Esophagus muscularis mucosa (tissue), 4 donors: ENCODE measurements around the gene MAST3. TPM values are rescaled to one million over a fixed set of nuclear protein-coding genes. Genes with fewer than 3 reads are reported as not detected.

Source experiments
- DNase-seq: peaks from one replicate; pipeline ENCODE4 v3.0.0-alpha.2; 2017; ENCODE audit errors: extremely low spot score
- H3K27ac ChIP-seq, 4 donors: fragments of 200-600 bp; sonication (generic); replicated peaks in 1 of 4; 1 replicate in 3 of 4; 2 replicates in 1 of 4; pipeline ENCODE4 v1.5.1; 2016 to 2019; ENCODE audit warnings: mild to moderate bottlenecking in 1 of 4
- H3K27me3 ChIP-seq, 4 donors: fragments of 200-600 bp; sonication (generic); one replicate each; pipeline versions ENCODE4 v1.5.1 to v1.6.0; 2016 to 2019
- H3K36me3 ChIP-seq, 4 donors: fragments of 200-600 bp; sonication (generic); one replicate each; pipeline ENCODE4 v1.5.1; 2016 to 2019
- H3K4me1 ChIP-seq, 4 donors: fragments of 200-600 bp; sonication (generic); one replicate each; pipeline ENCODE4 v1.5.1; 2016 to 2019
- H3K4me3 ChIP-seq, 4 donors: fragments of 200-600 bp; sonication (generic); 1 replicate in 2 of 4; 2 replicates in 2 of 4; pipeline ENCODE4 v1.5.1; 2016 to 2019; ENCODE audit warnings: mild to moderate bottlenecking in 4 of 4, moderate library complexity in 1 of 4
- H3K9me3 ChIP-seq, 4 donors: fragments of 200-600 bp; sonication (generic); 1 replicate in 3 of 4; 2 replicates in 1 of 4; pipeline ENCODE4 v1.5.1; 2016 to 2019
- EP300 ChIP-seq: sonication (generic); formaldehyde crosslinking; IDR thresholded peaks from one replicate; pipeline ENCODE4 v1.6.1; 2017; ENCODE audit warnings: antibody characterized with exemption
- POLR2A ChIP-seq: fragments of 450-650 bp; IDR thresholded peaks from one replicate; pipeline ENCODE4 v1.6.1; 2017; ENCODE audit warnings: antibody characterized with exemption, moderate library complexity, mild to moderate bottlenecking, low read depth
- POLR2AphosphoS5 ChIP-seq, 2 donors: sonication (generic); formaldehyde crosslinking; IDR thresholded peaks; one replicate each; pipeline ENCODE4 v1.6.1; 2017; ENCODE audit warnings: antibody characterized with exemption in 2 of 2
- WGBS: methylation state at CpG from one replicate; pipeline ENCODE4 v1.1.5; 2018; 5-methylcytosine and 5-hydroxymethylcytosine counted together
- intact Hi-C: fragments of 100-400 bp; cut with DNase I; formaldehyde crosslinking; loops from one replicate; pipeline ENCODE4 v1.15.1; 2023
- total RNA-seq, 4 donors: library from RNA; depleted of rRNA; stranded (reverse); fragments of >200 nt; gene quantifications; one replicate each; pipeline versions ENCODE4 v1.1.0 to v1.2.1, GENCODE V29; 2016
- TF ChIP-seq, protein P1 (sequence below), 3 experiments: fragments of 200-600 bp in 2 of 3; fragments of 450-650 bp in 1 of 3; sonication (generic) in 2 of 3; IDR thresholded peaks; one replicate each; pipeline ENCODE4 v1.5.1; 2017 to 2019; ENCODE audit warnings: antibody characterized with exemption in 3 of 3, mild to moderate bottlenecking in 2 of 3, moderate library complexity in 1 of 3

Gene MAST3
- total RNA-seq, 4 donors from 2014 or later: 5.0 to 8.5 (median 6.4) TPM

DNA sequence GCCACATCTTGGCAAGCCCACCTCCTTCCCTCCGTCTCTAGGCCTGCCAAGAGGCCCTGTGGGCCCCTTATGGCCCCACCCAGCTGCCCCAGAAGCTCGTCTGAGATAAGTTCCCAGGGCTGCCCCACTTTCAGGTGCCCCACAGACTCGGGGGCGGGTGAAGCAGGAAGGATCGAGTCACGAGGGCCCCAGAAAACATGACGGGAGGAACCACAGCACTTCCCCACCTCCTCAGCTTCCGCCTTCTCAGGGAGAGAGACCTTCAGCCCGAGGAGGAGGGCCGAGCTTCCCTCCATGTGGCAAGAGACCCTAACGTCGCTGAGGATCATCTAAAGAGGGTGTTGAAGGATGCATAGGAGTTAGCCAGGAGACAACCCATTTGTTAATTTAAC, 6.4 kb upstream of the MAST3 start:
- TF ChIP-seq EP300 (no peak), POLR2AphosphoS5 (IDR thresholded peaks at IDR 0.05) (peak in 1 of 2 donors; percentile 23), POLR2A (no peak)
- intact Hi-C loops: no loop called here
- Histone ChIP-seq H3K4me1 (peaks cover 0 to 19% (median 5%) of the 10 kb centered on the region in 4 donors), H3K27me3 (no peaks in the 10 kb centered on the region), H3K4me3 (no peak overlapping the region), H3K36me3 (no peaks in the 10 kb centered on the region), H3K27ac (peak overlapping the region in 2 of 4 donors; percentile 28 to 39), H3K9me3 (no peaks in the 10 kb centered on the region)
- WGBS: 71% methylated on average over 11 of the region's 12 CpGs
- DNase-seq: no peak

DNA sequence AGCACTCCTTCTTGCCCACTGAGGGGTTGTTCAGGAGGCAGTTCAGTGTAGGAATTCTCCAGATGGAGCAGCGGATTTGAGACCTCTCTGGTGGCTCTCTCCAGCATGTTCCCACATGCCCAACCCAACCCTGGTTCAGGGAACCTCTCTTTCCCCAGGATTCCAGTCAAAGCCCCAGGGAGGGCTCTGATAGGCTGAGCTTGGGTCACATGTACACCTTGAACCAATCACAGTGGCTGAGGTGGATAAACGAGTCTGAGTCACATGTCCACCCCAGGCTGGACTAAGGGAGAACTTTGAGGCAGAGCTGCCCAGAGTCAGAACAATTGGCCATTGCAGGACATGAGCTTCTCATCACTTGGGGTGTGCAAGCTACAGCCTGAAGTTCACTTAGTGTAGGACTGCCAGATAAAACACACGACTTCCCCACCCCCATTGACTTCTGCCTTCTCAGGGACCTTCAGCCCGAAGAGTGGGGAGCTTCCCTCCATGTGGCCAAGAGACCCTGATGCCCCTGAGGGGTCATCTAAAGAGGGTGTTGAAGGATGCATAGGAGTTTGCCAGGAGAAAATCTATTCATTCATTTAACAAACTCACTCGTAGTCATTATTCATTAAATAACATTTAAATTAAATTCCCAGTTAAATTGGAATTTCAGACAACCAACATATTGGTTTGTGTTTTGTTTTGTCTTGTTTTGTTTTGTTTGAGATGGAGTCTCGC, 4.0 kb upstream of the MAST3 start:
- Histone ChIP-seq H3K9me3 (no peaks in the 10 kb centered on the region), H3K27me3 (peaks cover 0 to 16% (median 5%) of the 10 kb centered on the region in 4 donors), H3K36me3 (no peaks in the 10 kb centered on the region), H3K4me3 (no peak overlapping the region), H3K27ac (no peak overlapping the region), H3K4me1 (peaks cover 9 to 32% (median 18%) of the 10 kb centered on the region in 4 donors)
- TF ChIP-seq, protein P1, sequence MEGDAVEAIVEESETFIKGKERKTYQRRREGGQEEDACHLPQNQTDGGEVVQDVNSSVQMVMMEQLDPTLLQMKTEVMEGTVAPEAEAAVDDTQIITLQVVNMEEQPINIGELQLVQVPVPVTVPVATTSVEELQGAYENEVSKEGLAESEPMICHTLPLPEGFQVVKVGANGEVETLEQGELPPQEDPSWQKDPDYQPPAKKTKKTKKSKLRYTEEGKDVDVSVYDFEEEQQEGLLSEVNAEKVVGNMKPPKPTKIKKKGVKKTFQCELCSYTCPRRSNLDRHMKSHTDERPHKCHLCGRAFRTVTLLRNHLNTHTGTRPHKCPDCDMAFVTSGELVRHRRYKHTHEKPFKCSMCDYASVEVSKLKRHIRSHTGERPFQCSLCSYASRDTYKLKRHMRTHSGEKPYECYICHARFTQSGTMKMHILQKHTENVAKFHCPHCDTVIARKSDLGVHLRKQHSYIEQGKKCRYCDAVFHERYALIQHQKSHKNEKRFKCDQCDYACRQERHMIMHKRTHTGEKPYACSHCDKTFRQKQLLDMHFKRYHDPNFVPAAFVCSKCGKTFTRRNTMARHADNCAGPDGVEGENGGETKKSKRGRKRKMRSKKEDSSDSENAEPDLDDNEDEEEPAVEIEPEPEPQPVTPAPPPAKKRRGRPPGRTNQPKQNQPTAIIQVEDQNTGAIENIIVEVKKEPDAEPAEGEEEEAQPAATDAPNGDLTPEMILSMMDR (IDR thresholded peaks at IDR 0.05): no peak
- TF ChIP-seq POLR2AphosphoS5 (IDR thresholded peaks at IDR 0.05) (no peak), EP300 (no peak), POLR2A (no peak)
- intact Hi-C loops: no loop called here
- DNase-seq: no peak
- WGBS: 71% methylated on average over 6 of the region's 6 CpGs

DNA sequence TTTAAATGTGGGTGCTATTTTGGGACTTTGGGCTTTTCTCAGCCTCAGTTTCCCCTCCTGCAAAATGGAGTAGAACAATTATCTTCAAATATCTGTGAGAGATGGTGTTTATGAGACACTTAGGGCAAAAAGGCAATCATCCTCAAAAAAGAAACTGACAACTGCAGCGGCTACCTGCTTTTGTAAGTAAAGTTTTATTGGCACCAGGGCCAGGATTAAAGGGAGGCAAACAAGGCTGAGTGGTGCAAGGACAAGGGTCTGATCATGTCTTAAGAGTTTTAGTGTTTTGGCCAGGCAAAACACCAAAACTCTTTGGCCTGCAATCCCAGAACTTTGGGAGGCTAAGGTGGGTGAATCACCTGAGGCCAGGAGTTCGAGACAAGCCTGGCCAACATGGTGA, 1.3 kb upstream of the MAST3 start:
- Histone ChIP-seq H3K36me3 (no peaks in the 10 kb centered on the region), H3K4me1 (peaks cover 16 to 29% (median 23%) of the 10 kb centered on the region in 4 donors), H3K4me3 (no peak overlapping the region), H3K27ac (no peak overlapping the region), H3K9me3 (no peaks in the 10 kb centered on the region), H3K27me3 (peaks cover 0 to 42% (median 21%) of the 10 kb centered on the region in 4 donors)
- DNase-seq: no peak
- intact Hi-C loops: no loop called here
- TF ChIP-seq POLR2AphosphoS5 (IDR thresholded peaks at IDR 0.05): no peak
- TF ChIP-seq EP300: no peak
- no peak for TF ChIP-seq POLR2A
- TF ChIP-seq, protein P1 (IDR thresholded peaks at IDR 0.05): no peak
- WGBS: 97% methylated on average over 2 of the region's 2 CpGs

DNA sequence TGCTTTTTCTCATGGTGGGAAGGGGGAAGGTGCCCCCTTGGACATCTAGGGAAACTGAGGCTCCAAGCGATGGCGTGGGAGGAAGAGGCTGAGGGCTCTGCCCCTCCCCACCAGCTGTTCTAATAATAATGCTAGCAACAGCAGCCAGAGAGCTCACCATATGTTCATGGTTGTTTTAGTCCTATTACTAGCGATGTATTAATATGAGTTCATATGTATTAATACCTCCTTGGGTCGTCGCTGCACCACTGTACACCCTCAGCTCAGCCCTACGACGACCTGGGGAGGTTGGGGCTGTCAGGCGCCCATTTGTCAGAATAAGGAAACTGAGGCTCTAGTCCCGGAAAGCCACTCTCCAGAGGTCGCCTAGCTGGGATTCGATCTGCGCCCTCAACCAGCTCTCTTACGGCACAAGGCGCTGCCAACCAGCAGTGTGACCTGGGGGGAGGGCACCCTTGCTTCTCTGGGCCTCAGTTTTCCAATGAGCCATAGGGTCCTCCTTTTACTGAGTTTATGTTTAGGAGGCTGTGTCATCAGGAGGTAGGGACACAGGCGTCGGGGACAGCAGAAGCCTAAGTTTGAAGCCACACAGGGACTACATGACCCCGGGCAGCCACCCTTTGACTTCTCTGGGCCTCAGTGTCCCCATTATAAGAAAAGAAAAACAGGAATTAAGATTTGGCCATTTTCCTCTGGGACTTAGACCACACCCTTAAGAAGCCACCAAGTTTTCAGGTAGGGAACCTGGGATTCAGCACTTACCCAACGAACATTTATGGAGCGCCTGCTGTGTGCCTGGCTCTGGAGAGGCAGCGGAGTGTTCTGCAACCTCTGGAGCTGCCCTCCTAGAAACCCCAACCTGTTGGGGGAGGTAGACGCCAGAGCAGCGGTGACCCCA, 664 bp downstream of the MAST3 start:
- intact Hi-C loops: no loop called here
- Histone ChIP-seq H3K9me3 (no peaks in the 10 kb centered on the region), H3K27me3 (peaks cover 0 to 61% (median 21%) of the 10 kb centered on the region in 4 donors), H3K4me3 (peak overlapping the region; percentile 42 to 58 (median 48)), H3K36me3 (no peaks in the 10 kb centered on the region), H3K4me1 (peaks cover 16 to 29% (median 23%) of the 10 kb centered on the region in 4 donors), H3K27ac (no peak overlapping the region)
- DNase-seq: no peak
- 43% methylated on average over 13 of the region's 22 CpGs for WGBS
- TF ChIP-seq EP300: no peak
- TF ChIP-seq, protein P1 (IDR thresholded peaks at IDR 0.05): no peak
- TF ChIP-seq POLR2A: no peak
- TF ChIP-seq POLR2AphosphoS5 (IDR thresholded peaks at IDR 0.05): no peak
